ENCODE data around the gene GBP7.
"Not testable (repeated sequence)": the region's sequence is repeated elsewhere in the genome, so short reads cannot be mapped to it uniquely, and the experiment has no call there.

The GBP7 gene

DNA sequence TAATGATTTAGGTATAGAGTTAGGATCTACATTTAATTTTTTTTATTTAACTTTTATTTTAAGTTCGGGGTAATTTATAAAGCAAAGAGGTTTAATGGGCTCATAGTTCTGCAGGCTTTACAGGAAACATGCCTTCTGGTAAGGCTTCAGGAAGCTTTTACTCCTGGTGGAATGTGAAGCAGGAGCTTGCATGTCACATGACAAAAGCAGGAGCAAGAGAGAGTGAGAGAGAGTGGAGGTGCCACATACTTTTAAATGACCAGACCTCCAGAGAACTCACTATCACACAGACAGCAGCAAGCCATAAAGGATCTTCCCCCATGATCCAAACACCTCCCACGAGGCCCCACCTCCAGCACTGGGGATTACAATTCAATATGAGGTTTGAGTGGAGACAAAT lies 32.3 kb downstream of the GBP7 start:
- Histone ChIP-seq H3K36me3 (ENCODE audit: control insufficient read depth, insufficient read depth, low read length) (no peaks in the 10 kb centered on the region), H3K9me3 (ENCODE audit: control insufficient read depth, low read length) (no peaks in the 10 kb centered on the region), H3K27ac (ENCODE audit: low read depth, low read length, severe bottlenecking) (no peak overlapping the region), H3K4me1 (ENCODE audit: control insufficient read depth, insufficient read depth, low read length, poor library complexity, severe bottlenecking) (no peaks in the 10 kb centered on the region), H3K4me3 (ENCODE audit: extremely low read depth, insufficient read depth, low read length, poor library complexity, severe bottlenecking) (no peak overlapping the region)
- no CpG with 5 or more reads among the region's 2 CpGs for WGBS, 2 experiments (ENCODE audit: insufficient coverage in 2 of 2)

DNA sequence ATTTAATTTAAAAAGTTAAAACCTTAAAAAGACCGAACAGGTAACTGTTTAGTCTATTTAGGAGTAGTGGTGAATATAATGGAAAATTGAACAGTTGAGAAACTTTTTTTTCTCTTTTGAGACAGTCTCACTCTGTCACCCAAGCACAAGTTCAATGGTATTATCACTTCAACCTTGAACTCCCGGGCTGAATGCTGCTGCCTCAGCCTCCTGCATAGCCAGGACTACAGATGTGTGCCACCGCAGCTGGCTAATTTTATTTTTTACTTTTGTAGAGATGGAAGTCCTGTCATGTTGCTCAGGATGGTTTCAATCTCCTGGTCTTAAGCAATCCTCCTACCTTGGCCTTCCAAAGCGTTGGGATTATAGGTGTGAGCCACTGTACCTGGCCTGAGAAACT lies 33.6 kb downstream of the GBP7 start:
- no peaks in the 10 kb centered on the region for H3K36me3 ChIP-seq (ENCODE audit: control insufficient read depth, insufficient read depth, low read length)
- 89% methylated on average over 2 of the region's 4 CpGs; no CpG with 5 or more reads in 1 of the 2 experiments for WGBS, 2 experiments (ENCODE audit: insufficient coverage in 2 of 2)
- H3K27ac ChIP-seq (ENCODE audit: low read depth, low read length, severe bottlenecking): no peak overlapping the region
- H3K9me3 ChIP-seq (ENCODE audit: control insufficient read depth, low read length): no peaks in the 10 kb centered on the region
- H3K4me1 ChIP-seq (ENCODE audit: control insufficient read depth, insufficient read depth, low read length, poor library complexity, severe bottlenecking): no peaks in the 10 kb centered on the region
- H3K4me3 ChIP-seq (ENCODE audit: extremely low read depth, insufficient read depth, low read length, poor library complexity, severe bottlenecking): no peak overlapping the region

- WGBS, 2 experiments (ENCODE audit: insufficient coverage in 2 of 2): 100% methylated on average over 1 of the region's 1 CpG
- no peaks in the 10 kb centered on the region for H3K4me1 ChIP-seq (ENCODE audit: control insufficient read depth, insufficient read depth, low read length, poor library complexity, severe bottlenecking)
- H3K9me3 ChIP-seq (ENCODE audit: control insufficient read depth, low read length): no peaks in the 10 kb centered on the region
Observed at GRCh38 chr1:89133747-89134146, 42.1 kb downstream of the GBP7 start.

DNA sequence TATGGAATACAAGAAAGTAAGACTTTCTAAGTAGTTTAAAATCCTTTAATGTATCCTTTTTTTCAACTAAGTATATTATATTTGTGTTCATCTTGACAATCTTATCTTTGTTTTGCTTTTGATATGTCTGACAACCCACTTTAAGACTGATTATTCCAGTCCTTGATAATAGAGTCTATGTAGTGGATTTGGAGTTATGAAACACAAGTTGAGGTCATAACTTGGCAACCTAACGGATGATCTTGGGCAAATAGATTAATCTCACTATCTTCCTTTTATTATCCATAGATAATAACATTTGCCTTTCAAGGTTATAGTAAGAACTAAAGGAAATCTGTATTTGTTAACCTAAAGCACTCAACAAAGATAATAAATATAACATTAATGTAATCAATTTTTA lies 45.1 kb downstream of the GBP7 start:
- Histone ChIP-seq H3K4me3 (ENCODE audit: extremely low read depth, insufficient read depth, low read length, poor library complexity, severe bottlenecking) (no peak overlapping the region), H3K9me3 (ENCODE audit: control insufficient read depth, low read length) (no peaks in the 10 kb centered on the region), H3K4me1 (ENCODE audit: control insufficient read depth, insufficient read depth, low read length, poor library complexity, severe bottlenecking) (peaks cover 6% of the 10 kb centered on the region), H3K27ac (ENCODE audit: low read depth, low read length, severe bottlenecking) (no peak overlapping the region), H3K36me3 (ENCODE audit: control insufficient read depth, insufficient read depth, low read length) (no peaks in the 10 kb centered on the region)
- no CpG with 5 or more reads among the region's 1 CpG for WGBS, 2 experiments (ENCODE audit: insufficient coverage in 2 of 2)

More at GRCh38 chr1:89133747-89134146, 42.1 kb downstream of the GBP7 start:
- Histone ChIP-seq H3K4me3 (ENCODE audit: extremely low read depth, insufficient read depth, low read length, poor library complexity, severe bottlenecking) (no peak overlapping the region), H3K27ac (ENCODE audit: low read depth, low read length, severe bottlenecking) (no peak overlapping the region), H3K36me3 (ENCODE audit: control insufficient read depth, insufficient read depth, low read length) (no peaks in the 10 kb centered on the region)

GRCh38 chr1:89129911-89130310 lies 45.9 kb downstream of the GBP7 start:
- H3K9me3 ChIP-seq (ENCODE audit: control insufficient read depth, low read length): no peaks in the 10 kb centered on the region
- H3K27ac ChIP-seq (ENCODE audit: low read depth, low read length, severe bottlenecking): no peak overlapping the region
- H3K36me3 ChIP-seq (ENCODE audit: control insufficient read depth, insufficient read depth, low read length): no peaks in the 10 kb centered on the region
- peaks cover 14% of the 10 kb centered on the region for H3K4me1 ChIP-seq (ENCODE audit: control insufficient read depth, insufficient read depth, low read length, poor library complexity, severe bottlenecking)
- 65 to 100% methylated on average over 1 to 2 of the region's 4 CpGs for WGBS, 2 experiments (ENCODE audit: insufficient coverage in 2 of 2)
- no peak overlapping the region for H3K4me3 ChIP-seq (ENCODE audit: extremely low read depth, insufficient read depth, low read length, poor library complexity, severe bottlenecking)

- WGBS, 2 experiments (ENCODE audit: insufficient coverage in 2 of 2): 93 to 97% methylated on average over 11 to 18 of the region's 31 CpGs
- H3K9me3 ChIP-seq (ENCODE audit: control insufficient read depth, low read length): not testable (repeated sequence)
Observed at GRCh38 chr1:89128003-89128458, 47.8 kb downstream of the GBP7 start.

DNA sequence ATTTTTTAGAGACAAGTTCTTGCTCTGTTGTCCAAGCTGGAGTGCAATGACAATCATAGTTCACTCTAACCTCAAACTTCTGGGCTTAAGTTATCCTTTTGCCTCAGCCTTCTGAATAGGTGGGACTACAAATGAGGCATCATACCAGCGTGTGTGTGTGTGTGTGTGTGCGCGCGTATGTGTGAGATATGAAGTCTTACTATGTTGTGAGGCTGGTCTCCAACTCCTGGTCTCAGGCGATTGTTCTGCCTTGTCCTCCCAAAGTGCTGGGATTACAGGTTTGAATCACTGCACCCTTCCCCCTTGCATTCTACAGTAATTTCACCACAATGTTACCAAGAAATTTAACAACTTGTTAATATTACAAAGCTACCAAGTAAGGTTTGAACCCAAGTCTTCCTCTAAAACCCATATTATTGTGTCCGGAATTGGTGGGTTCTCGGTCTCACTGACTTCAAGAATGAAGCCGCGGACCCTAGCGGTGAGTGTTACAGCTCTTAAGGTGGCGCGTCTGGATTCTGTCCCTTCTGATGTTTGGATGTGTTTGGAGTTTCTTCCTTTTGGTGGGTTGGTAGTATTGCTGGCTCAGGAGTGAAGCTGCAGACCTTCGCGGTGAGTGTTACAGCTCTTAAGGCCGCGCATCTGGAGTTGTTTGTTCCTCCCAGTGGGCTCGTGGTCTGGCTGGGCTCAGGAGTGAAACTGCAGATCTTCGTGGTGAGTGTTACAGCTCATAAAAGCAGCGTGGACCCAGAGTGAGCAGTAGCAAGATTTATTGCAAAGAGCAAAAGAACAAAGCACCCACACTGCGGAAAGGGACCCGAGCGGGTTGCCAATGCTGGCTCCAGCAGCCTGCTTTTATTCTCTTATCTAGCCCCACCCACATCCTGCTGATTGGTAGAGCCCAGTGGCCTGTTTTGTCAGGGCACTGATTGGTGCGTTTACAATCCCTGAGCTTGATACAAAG lies 48.9 kb downstream of the GBP7 start:
- H3K27ac ChIP-seq (ENCODE audit: low read depth, low read length, severe bottlenecking); H3K36me3 ChIP-seq (ENCODE audit: control insufficient read depth, insufficient read depth, low read length); H3K4me3 ChIP-seq (ENCODE audit: extremely low read depth, insufficient read depth, low read length, poor library complexity, severe bottlenecking); H3K9me3 ChIP-seq (ENCODE audit: control insufficient read depth, low read length): not testable (repeated sequence)
- peaks cover 14% of the 10 kb centered on the region for H3K4me1 ChIP-seq (ENCODE audit: control insufficient read depth, insufficient read depth, low read length, poor library complexity, severe bottlenecking)
- WGBS, 2 experiments (ENCODE audit: insufficient coverage in 2 of 2): 94 to 95% methylated on average over 10 to 19 of the region's 23 CpGs

More at GRCh38 chr1:89128003-89128458, 47.8 kb downstream of the GBP7 start:
- not testable (repeated sequence) for H3K27ac ChIP-seq (ENCODE audit: low read depth, low read length, severe bottlenecking); H3K4me3 ChIP-seq (ENCODE audit: extremely low read depth, insufficient read depth, low read length, poor library complexity, severe bottlenecking); H3K36me3 ChIP-seq (ENCODE audit: control insufficient read depth, insufficient read depth, low read length)
- peaks cover 14% of the 10 kb centered on the region for H3K4me1 ChIP-seq (ENCODE audit: control insufficient read depth, insufficient read depth, low read length, poor library complexity, severe bottlenecking)

- H3K9me3 ChIP-seq (ENCODE audit: control insufficient read depth, low read length): no peaks in the 10 kb centered on the region
- 69 to 72% methylated on average over 5 to 6 of the region's 6 CpGs for WGBS, 2 experiments (ENCODE audit: insufficient coverage in 2 of 2)
- peak within 1 kb of the TSS; percentile 80 for H3K27ac ChIP-seq (ENCODE audit: low read depth, low read length, severe bottlenecking)
- H3K4me3 ChIP-seq (ENCODE audit: extremely low read depth, insufficient read depth, low read length, poor library complexity, severe bottlenecking): no peak within 1 kb of the TSS
- no peaks in the 10 kb centered on the region for H3K36me3 ChIP-seq (ENCODE audit: control insufficient read depth, insufficient read depth, low read length)
- peaks cover 14% of the 10 kb centered on the region for H3K4me1 ChIP-seq (ENCODE audit: control insufficient read depth, insufficient read depth, low read length, poor library complexity, severe bottlenecking)
Observed at GRCh38 chr1:89125913-89126580, 49.8 kb downstream of the GBP7 start, which contains the start of gene GBP2. Gene GBP2 (minus strand): TSS chr1:89126114. CDS start chr1:89121966, 4,148 bp downstream.

- Histone ChIP-seq H3K4me1 (ENCODE audit: control insufficient read depth, insufficient read depth, low read length, poor library complexity, severe bottlenecking) (peaks cover 14% of the 10 kb centered on the region), H3K27ac (ENCODE audit: low read depth, low read length, severe bottlenecking) (peak overlapping the region; percentile 80), H3K4me3 (ENCODE audit: extremely low read depth, insufficient read depth, low read length, poor library complexity, severe bottlenecking) (no peak overlapping the region), H3K9me3 (ENCODE audit: control insufficient read depth, low read length) (no peaks in the 10 kb centered on the region), H3K36me3 (ENCODE audit: control insufficient read depth, insufficient read depth, low read length) (no peaks in the 10 kb centered on the region)
- 90 to 100% methylated on average over 1 of the region's 3 CpGs for WGBS, 2 experiments (ENCODE audit: insufficient coverage in 2 of 2)
Observed at GRCh38 chr1:89125240-89125912, 50.4 kb downstream of the GBP7 start.

- H3K4me3 ChIP-seq (ENCODE audit: extremely low read depth, insufficient read depth, low read length, poor library complexity, severe bottlenecking): no peak overlapping the region
- H3K36me3 ChIP-seq (ENCODE audit: control insufficient read depth, insufficient read depth, low read length): no peaks in the 10 kb centered on the region
- no peak overlapping the region for H3K27ac ChIP-seq (ENCODE audit: low read depth, low read length, severe bottlenecking)
- WGBS, 2 experiments (ENCODE audit: insufficient coverage in 2 of 2): 90 to 91% methylated on average over 7 to 8 of the region's 8 CpGs
- H3K9me3 ChIP-seq (ENCODE audit: control insufficient read depth, low read length): no peaks in the 10 kb centered on the region
- peaks cover 12% of the 10 kb centered on the region for H3K4me1 ChIP-seq (ENCODE audit: control insufficient read depth, insufficient read depth, low read length, poor library complexity, severe bottlenecking)
Observed at GRCh38 chr1:89121641-89122040, 54.2 kb downstream of the GBP7 start.

All from mesodermal cell (in vitro differentiated cells).